Measurements from ENCODE around the gene CLEC4F. TPM values are rescaled to one million over a fixed set of nuclear protein-coding genes. Genes with fewer than 3 reads are reported as not detected.

CLEC4F gene
- total and polyA plus RNA-seq, 2 of the 13 experiments (the other 11 are each of a cell fraction or from before 2014, with no cell fraction given), result 0.12 to 0.13 TPM

- no peak for TF ChIP-seq ZBTB40 (IDR thresholded peaks at IDR 0.05)
- TF ChIP-seq ZBTB40 (CRISPR knock-in tag; IDR thresholded peaks at IDR 0.05), result no peak
- no peak for TF ChIP-seq DZIP1 (CRISPR knock-in tag; IDR thresholded peaks at IDR 0.05)
- no peak for TF ChIP-seq HOXA9 (CRISPR knock-in tag; IDR thresholded peaks at IDR 0.05; ENCODE audit: borderline replicate concordance)
- no peak for TF ChIP-seq SP2 (CRISPR knock-in tag; IDR thresholded peaks at IDR 0.05)
- TF ChIP-seq IKZF1 (IDR thresholded peaks at IDR 0.05), result no peak
- no peak for TF ChIP-seq ZNF484 (CRISPR knock-in tag; IDR thresholded peaks at IDR 0.05; ENCODE audit: borderline replicate concordance, low read depth)
- TF ChIP-seq TP53 (CRISPR knock-in tag; conservative IDR thresholded peaks at IDR 0.05), result no peak
- TF ChIP-seq ZNF260 (CRISPR knock-in tag; IDR thresholded peaks at IDR 0.05; ENCODE audit: borderline replicate concordance, low read depth), result no peak
- TF ChIP-seq MYNN (CRISPR knock-in tag; IDR thresholded peaks at IDR 0.05; ENCODE audit: low read depth), result no peak
- TF ChIP-seq ZNF790 (CRISPR knock-in tag; IDR thresholded peaks at IDR 0.05; ENCODE audit: borderline replicate concordance), result no peak
- TF ChIP-seq ZNF33B (CRISPR knock-in tag; IDR thresholded peaks at IDR 0.05), result no peak
- no peak for TF ChIP-seq PCBP1 (IDR thresholded peaks at IDR 0.05; ENCODE audit: borderline replicate concordance, low read depth, low read length)
- no peak for TF ChIP-seq ZNF232 (CRISPR knock-in tag; IDR thresholded peaks at IDR 0.05; ENCODE audit: borderline replicate concordance)
- no peak for TF ChIP-seq NCOA5 (CRISPR knock-in tag; IDR thresholded peaks at IDR 0.05)
- TF ChIP-seq TBX2 (CRISPR knock-in tag; IDR thresholded peaks at IDR 0.05; ENCODE audit: borderline replicate concordance), result 0 out of 2 replicates have a peak, but pooled peaks have one; percentile 41
- TF ChIP-seq DDIT3 (CRISPR knock-in tag; IDR thresholded peaks at IDR 0.05), result no peak
Measured at GRCh38 chr2:70789304-70790135, 30.9 kb downstream of the CLEC4F start (continued).

Measured in HepG2 (cell line).